D721Med (cell line): Measurements from ENCODE around the gene TIGD2.

Source experiments
- DNase-seq: peaks from one replicate; pipeline ENCODE4 v3.0.0; 2011; ENCODE audit warnings: low spot score; ENCODE audit not compliant: insufficient read length
- FAIRE-seq: peaks from 2 replicates; lab custom pipeline; 2011; peaks lifted over from hg19 to GRCh38; lab: Jason Lieb, UNC
- CTCF ChIP-seq: IDR thresholded peaks from 2 replicates; pipeline ENCODE4 v1.5.1; 2012; ENCODE audit warnings: mild to moderate bottlenecking, control low read depth; ENCODE audit not compliant: insufficient read depth; ENCODE audit errors: missing control alignments

The TIGD2 gene

DNA sequence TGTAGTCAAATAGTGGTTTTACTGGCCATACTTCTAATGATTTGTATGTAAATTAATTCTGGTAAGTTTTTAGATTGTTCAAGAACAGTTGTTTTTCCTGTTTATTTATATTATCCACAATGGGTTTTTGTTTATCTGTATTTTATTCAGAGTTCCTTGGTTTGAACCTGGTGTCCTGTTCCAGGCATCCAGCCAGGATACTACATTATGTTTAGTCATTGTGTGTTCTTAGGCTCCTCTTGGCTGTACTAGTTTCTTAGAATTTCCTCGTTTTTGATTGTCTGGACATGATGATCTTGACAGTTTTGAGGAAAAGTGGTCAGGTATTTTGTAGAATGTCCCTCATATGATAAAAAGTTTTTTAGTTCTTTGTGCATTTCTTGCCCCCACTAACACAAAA, 7.8 kb downstream of the TIGD2 start:
- TF ChIP-seq CTCF: no peak
- DNase-seq (no peak), FAIRE-seq (no peak)

DNA sequence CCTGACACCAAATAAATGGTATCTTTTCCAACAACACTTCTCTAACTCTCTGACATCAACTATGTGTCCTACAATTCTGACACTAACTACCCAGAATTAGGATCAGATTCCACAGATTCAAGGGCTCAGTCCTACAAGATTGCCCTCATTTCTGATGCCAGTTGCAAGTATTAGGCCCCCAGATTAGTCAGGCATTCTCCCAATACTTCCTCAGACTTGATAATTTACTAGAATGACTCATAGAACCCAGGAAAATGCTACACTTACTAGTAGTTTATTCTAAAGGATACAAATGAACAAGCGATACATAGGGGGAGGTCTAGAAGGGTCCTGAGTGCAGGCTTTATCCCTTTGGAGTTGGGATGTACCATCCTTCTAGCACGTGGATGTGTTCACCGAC, 8.5 kb downstream of the TIGD2 start:
- no peak for TF ChIP-seq CTCF
- no peak for FAIRE-seq
- DNase-seq: no peak

- no peak for TF ChIP-seq CTCF
- DNase-seq: no peak
- peak; percentile 6 for FAIRE-seq
Measured at GRCh38 chr4:89121387-89122068, 10.2 kb downstream of the TIGD2 start.

DNA sequence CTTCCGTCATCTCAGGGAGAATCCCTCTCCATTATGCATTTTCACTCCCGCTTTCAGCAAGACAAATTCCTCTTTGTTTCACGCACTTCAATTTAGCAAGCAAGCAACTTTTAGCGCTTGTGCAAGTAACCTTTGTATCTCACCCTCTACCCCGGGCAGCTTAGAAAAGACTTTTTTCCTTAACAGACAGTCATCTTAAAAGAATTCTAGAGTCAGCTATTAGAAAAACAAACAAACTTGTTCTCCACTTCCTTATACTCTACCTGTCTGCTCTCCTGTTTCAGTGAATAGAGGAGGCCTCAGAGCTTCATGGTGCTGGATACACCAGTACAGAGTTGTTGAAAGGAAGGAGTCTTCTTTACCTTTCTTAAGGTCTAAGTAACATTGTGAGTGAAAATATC, 12.1 kb downstream of the TIGD2 start:
- DNase-seq (no peak), FAIRE-seq (peak; percentile 6)
- no peak for TF ChIP-seq CTCF

DNA sequence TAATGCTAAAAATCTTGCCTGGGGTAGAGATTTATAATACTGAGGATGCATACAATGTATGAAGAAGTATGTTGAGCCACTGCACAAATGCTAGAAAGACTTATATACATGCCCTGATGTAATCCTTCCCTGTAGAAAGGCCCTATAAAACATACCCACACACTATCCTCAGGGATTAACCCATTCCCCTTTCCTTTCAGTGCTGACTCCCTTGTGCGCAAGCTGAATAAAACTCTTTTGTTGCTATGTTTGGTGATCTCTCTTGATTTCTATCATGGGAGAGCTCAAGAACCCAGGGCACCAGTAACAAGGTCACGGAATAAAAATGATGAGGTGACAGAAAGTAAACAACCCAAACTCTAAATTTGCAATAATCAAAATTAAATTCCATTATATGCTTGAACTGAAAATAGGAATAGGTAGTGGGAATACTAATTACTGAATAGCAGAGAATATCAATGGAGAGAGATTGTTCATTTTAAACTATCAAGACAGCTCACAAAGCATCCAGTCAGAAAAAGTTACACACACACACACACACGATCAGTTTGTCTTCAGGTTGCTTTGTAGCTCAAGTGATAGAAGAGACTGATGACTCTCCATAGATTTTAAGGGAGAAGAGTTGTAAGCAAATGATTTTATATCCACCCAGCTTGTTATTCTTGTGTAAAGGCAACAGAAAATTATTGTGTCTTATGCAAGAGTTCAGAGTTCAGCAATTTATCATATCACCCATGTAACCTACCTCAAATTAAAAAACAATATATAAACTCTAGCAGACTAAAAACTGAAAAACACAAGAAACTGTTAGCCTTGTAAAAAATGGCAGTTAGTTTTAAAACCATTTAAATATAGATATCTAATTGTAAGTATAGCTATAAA, 14.8 kb downstream of the TIGD2 start:
- DNase-seq (no peak), FAIRE-seq (no peak)
- no peak for TF ChIP-seq CTCF

DNA sequence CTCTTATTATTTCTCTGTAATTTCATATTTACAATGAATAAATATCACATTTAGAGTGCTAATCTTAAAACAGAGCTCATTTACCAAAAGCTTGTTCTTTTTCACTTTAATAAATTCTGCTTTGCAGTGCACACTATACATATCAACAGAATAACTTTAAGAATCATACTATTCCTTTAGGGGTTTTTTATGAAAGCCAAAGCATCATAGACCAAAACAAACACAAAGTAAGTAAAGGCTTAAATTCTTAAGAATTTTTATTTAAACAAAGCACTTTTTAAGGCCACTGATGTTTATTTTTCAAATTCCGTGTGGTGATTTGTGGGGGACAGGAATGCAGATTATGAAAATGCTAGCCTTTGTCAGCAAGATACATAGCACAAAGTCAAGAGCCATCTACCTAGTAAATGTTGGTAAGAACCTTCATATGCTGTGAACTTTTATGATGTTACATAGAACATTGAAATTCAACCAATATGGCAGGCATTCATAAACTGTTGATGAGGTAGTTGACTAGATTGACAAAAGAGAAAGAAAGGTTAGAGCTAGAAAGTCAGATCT, 17.8 kb downstream of the TIGD2 start:
- no peak for FAIRE-seq
- no peak for TF ChIP-seq CTCF

DNA sequence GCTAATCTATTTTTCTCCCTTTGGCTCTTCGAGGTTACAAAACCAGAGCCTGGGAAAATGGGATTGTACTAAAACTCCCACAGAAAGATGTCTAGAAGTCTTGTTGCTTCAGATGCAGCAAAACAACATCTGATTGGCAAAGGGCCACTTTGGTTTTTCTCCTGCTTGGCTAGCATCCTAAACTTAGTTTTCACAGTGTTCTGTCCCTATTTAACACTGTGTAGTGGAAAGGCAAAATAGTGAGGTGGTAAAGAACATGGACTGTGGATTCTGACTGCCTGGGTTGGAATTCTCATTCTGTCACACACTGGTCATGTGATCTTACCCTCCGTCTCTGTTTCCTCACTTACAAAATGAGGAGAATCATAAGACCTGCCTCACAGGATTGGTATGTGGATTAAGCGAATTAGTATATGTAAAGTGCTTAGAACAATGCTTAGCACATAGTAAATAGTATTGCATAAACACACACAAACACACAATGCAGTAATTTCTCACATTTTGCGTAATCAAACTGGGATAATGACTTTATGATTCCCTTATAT, 23.5 kb downstream of the TIGD2 start:
- TF ChIP-seq CTCF: no peak
- no peak for DNase-seq
- FAIRE-seq: no peak

More for the DNA sequence above, 17.8 kb downstream of the TIGD2 start:
- DNase-seq: no peak
